T-helper 1 cell (primary cell): ENCODE measurements around the gene SV2A.
"Not testable (repeated sequence)": the region's sequence is repeated elsewhere in the genome, so short reads cannot be mapped to it uniquely, and the experiment has no call there.

Source experiments
- DNase-seq, 5 donors: peaks; one replicate each; pipeline ENCODE4 v3.0.0-alpha.2; 2012 to 2020

SV2A gene

GRCh38 chr1:149886396-149887195 lies 31.0 kb downstream of the SV2A start:
- DNase-seq, result peak; percentile 70 to 99 (median 85)

- DNase-seq, result not testable (repeated sequence)
These were observed 31.6 kb downstream of the SV2A start for GRCh38 chr1:149886121-149886395.

GRCh38 chr1:149885339-149886120 lies 32.1 kb downstream of the SV2A start:
- peak in 4 of 5 donors; percentile 48 to 87 (median 58) for DNase-seq

GRCh38 chr1:149884433-149885338 lies 33.0 kb downstream of the SV2A start:
- peak in 1 of 5 donors; percentile 61 for DNase-seq

GRCh38 chr1:149883598-149884247 lies 33.9 kb downstream of the SV2A start:
- DNase-seq, result no peak

GRCh38 chr1:149881876-149882275 lies 35.8 kb downstream of the SV2A start:
- no peak for DNase-seq

GRCh38 chr1:149879556-149879955 lies 38.1 kb downstream of the SV2A start:
- DNase-seq, result peak in 1 of 5 donors; percentile 23

- no peak for DNase-seq
These were observed 40.3 kb downstream of the SV2A start for GRCh38 chr1:149877211-149877946.

GRCh38 chr1:149873060-149873459 lies 44.6 kb downstream of the SV2A start:
- DNase-seq, result not testable (repeated sequence)

GRCh38 chr1:149866887-149867286 lies 50.8 kb downstream of the SV2A start:
- not testable (repeated sequence) for DNase-seq

- not testable (repeated sequence) for DNase-seq
These were observed 56.1 kb downstream of the SV2A start for GRCh38 chr1:149861497-149862054.

- not testable (repeated sequence) for DNase-seq
These were observed 56.8 kb downstream of the SV2A start for GRCh38 chr1:149860684-149861496.

GRCh38 chr1:149860271-149860670 lies 57.4 kb downstream of the SV2A start:
- not testable (repeated sequence) for DNase-seq
